ENCODE measurements around the gene EGLN3. TPM values are rescaled to one million over a fixed set of nuclear protein-coding genes. Genes with fewer than 3 reads are reported as not detected.

Gene EGLN3
- total and polyA plus RNA-seq, 3 experiments from 2014 or later: 1.6 to 2.5 (median 2.1) TPM

GRCh38 chr14:33948869-33949408 is 1.9 kb downstream of the EGLN3 start:
- peak overlapping the region; percentile 39 for H3K4me3 ChIP-seq (ENCODE audit: low read length)
- ChIA-PET CTCF (no interaction called here), POLR2A (no interaction called here)
- no peaks in the 10 kb centered on the region for H3K4me1 ChIP-seq (ENCODE audit: insufficient read depth, low read length)
- Mint-ChIP-seq H3K27ac (no peak overlapping the region), H3K27me3 (peaks cover 12 to 33% of the 10 kb centered on the region in 2 donors), H3K9me3 (peaks cover 0 to 4% (median 0%) of the 10 kb centered on the region in 5 donors), H3K36me3 (peaks cover 0 to 1% (median 0%) of the 10 kb centered on the region in 3 donors), H3K4me3 (peak overlapping the region in 6 of 7 donors; percentile 4 to 80 (median 59)), H3K4me1 (peaks cover 13 to 18% (median 14%) of the 10 kb centered on the region in 3 donors)
- no peaks in the 10 kb centered on the region for H3K9me3 ChIP-seq (ENCODE audit: low read length)
- DNase-seq: no peak
- H3K27ac ChIP-seq (ENCODE audit: low read depth, low read length): peak overlapping the region; percentile 53
- H3K36me3 ChIP-seq (ENCODE audit: insufficient read depth, low read length): no peaks in the 10 kb centered on the region
- H3K27me3 ChIP-seq (ENCODE audit: insufficient read depth, low read length, poor library complexity, severe bottlenecking): no peaks in the 10 kb centered on the region

- Histone ChIP-seq H3K27me3 (ENCODE audit: insufficient read depth, low read length, poor library complexity, severe bottlenecking) (no peaks in the 10 kb centered on the region), H3K9me3 (ENCODE audit: low read length) (no peaks in the 10 kb centered on the region), H3K36me3 (ENCODE audit: insufficient read depth, low read length) (no peaks in the 10 kb centered on the region), H3K4me3 (ENCODE audit: low read length) (no peak overlapping the region), H3K27ac (ENCODE audit: low read depth, low read length) (peak overlapping the region; percentile 53), H3K4me1 (ENCODE audit: insufficient read depth, low read length) (no peaks in the 10 kb centered on the region)
- ChIA-PET POLR2A (no interaction called here), CTCF (no interaction called here)
- no peak for DNase-seq
- Mint-ChIP-seq H3K9me3 (peaks cover 0 to 4% (median 0%) of the 10 kb centered on the region in 5 donors), H3K27me3 (peaks cover 12 to 33% of the 10 kb centered on the region in 2 donors), H3K4me1 (peaks cover 13 to 18% (median 14%) of the 10 kb centered on the region in 3 donors), H3K36me3 (peaks cover 0 to 1% (median 0%) of the 10 kb centered on the region in 3 donors), H3K4me3 (peak overlapping the region in 4 of 7 donors; percentile 4 to 80 (median 19)), H3K27ac (no peak overlapping the region)
Observed at GRCh38 chr14:33948145-33948868, 2.6 kb downstream of the EGLN3 start.

- H3K4me3 Mint-ChIP-seq: peak overlapping the region in 4 of 7 donors; percentile 2 to 52 (median 22)
- Histone ChIP-seq H3K36me3 (ENCODE audit: insufficient read depth, low read length) (no peaks in the 10 kb centered on the region), H3K4me3 (ENCODE audit: low read length) (peak overlapping the region; percentile 32), H3K9me3 (ENCODE audit: low read length) (no peaks in the 10 kb centered on the region), H3K27ac (ENCODE audit: low read depth, low read length) (peak overlapping the region; percentile 57), H3K4me1 (ENCODE audit: insufficient read depth, low read length) (no peaks in the 10 kb centered on the region), H3K27me3 (ENCODE audit: insufficient read depth, low read length, poor library complexity, severe bottlenecking) (no peaks in the 10 kb centered on the region)
- DNase-seq: no peak
- peaks cover 0 to 1% (median 0%) of the 10 kb centered on the region in 3 donors for H3K36me3 Mint-ChIP-seq
- POLR2A ChIA-PET: no interaction called here
- peaks cover 13 to 18% (median 14%) of the 10 kb centered on the region in 3 donors for H3K4me1 Mint-ChIP-seq
- H3K27ac Mint-ChIP-seq: no peak overlapping the region
- CTCF ChIA-PET: no interaction called here
- peaks cover 12 to 25% of the 10 kb centered on the region in 2 donors for H3K27me3 Mint-ChIP-seq
- H3K9me3 Mint-ChIP-seq: peaks cover 0 to 5% (median 0%) of the 10 kb centered on the region in 5 donors
Observed at GRCh38 chr14:33946679-33947476, 4.0 kb downstream of the EGLN3 start.

DNA sequence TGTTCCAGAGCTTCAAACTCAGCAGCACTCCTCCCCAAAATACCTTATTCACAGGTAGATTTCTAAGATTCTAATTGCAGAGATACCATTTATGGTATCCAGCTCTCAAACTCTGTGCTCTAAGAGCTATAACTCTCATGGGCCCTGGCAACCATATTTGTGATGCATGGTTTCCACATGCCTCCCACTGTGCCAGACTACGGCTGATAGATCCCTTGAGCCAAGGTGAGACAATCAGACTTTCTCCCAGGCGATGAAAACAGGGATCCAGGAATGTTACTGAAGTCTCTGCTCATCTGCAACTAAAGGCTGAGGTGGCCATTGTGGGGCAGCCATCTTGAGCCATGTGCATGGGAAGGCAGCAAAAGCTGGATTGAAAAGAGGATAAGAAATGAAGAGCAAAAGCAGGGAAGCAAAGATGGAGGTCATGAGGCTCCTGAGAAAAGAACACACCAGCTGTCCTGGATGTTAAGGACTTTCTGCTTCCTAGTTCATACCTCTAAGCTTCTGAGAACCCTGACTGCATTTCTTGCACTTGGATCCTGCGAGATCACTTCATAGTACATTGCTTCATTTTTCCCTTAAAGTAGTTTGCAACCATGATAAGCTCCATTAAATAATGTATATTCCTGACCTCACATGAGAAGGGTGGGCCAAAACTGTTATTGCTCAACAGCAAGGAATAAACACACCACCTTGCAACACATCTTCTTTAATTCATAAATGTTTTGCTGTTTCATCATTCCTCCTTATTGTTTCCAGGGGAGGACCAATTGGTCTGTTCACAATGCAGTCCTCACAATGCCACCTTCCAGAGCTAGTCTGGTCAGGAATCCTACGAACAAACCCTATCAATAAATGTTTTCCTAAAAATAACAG is 5.4 kb downstream of the EGLN3 start:
- ChIA-PET POLR2A (interaction anchor here (0.6 kb wide), 1 partner anchor 11 kb away, joined by 3 read pairs; no protein-coding TSS in a partner anchor), CTCF (no interaction called here)
- H3K36me3 Mint-ChIP-seq: peaks cover 0 to 1% (median 0%) of the 10 kb centered on the region in 3 donors
- peaks cover 8 to 17% of the 10 kb centered on the region in 2 donors for H3K27me3 Mint-ChIP-seq
- Histone ChIP-seq H3K36me3 (ENCODE audit: insufficient read depth, low read length) (no peaks in the 10 kb centered on the region), H3K27ac (ENCODE audit: low read depth, low read length) (no peak overlapping the region), H3K4me3 (ENCODE audit: low read length) (no peak overlapping the region), H3K9me3 (ENCODE audit: low read length) (no peaks in the 10 kb centered on the region), H3K27me3 (ENCODE audit: insufficient read depth, low read length, poor library complexity, severe bottlenecking) (no peaks in the 10 kb centered on the region), H3K4me1 (ENCODE audit: insufficient read depth, low read length) (no peaks in the 10 kb centered on the region)
- DNase-seq: no peak
- H3K9me3 Mint-ChIP-seq: peaks cover 0 to 5% (median 0%) of the 10 kb centered on the region in 5 donors
- no peak overlapping the region for H3K4me3 Mint-ChIP-seq
- H3K4me1 Mint-ChIP-seq: peaks cover 6 to 11% (median 7%) of the 10 kb centered on the region in 3 donors
- no peak overlapping the region for H3K27ac Mint-ChIP-seq

GRCh38 chr14:33943096-33943883 is 7.6 kb downstream of the EGLN3 start:
- no peaks in the 10 kb centered on the region for H3K4me1 ChIP-seq (ENCODE audit: insufficient read depth, low read length)
- no peak overlapping the region for H3K4me3 Mint-ChIP-seq

DNA sequence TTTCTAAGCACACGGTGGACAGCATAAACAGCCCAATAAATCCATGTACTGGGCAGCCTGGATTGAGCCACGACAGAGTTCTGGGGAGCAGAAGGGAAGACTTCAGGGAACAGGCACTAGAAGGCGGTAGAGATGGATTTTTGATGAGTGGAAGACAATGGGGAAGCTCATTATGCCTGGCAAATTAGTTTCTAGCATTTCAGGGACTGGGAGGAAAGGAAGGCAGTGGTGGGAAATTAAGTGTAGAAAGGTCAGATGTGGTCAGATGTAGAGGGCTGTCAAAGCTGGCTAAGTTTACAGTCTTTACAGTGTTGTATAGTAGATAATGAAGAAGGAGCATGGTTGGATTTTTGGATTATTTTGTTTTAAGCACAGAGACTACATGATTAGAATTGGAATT is 9.2 kb downstream of the EGLN3 start:
- POLR2A ChIA-PET: no interaction called here
- H3K9me3 Mint-ChIP-seq: peaks cover 0 to 3% (median 0%) of the 10 kb centered on the region in 5 donors
- Histone ChIP-seq H3K27ac (ENCODE audit: low read depth, low read length) (peak overlapping the region; percentile 40), H3K27me3 (ENCODE audit: insufficient read depth, low read length, poor library complexity, severe bottlenecking) (no peaks in the 10 kb centered on the region), H3K9me3 (ENCODE audit: low read length) (no peaks in the 10 kb centered on the region), H3K36me3 (ENCODE audit: insufficient read depth, low read length) (no peaks in the 10 kb centered on the region), H3K4me1 (ENCODE audit: insufficient read depth, low read length) (no peaks in the 10 kb centered on the region), H3K4me3 (ENCODE audit: low read length) (no peak overlapping the region)
- no peak for DNase-seq
- no peak overlapping the region for H3K27ac Mint-ChIP-seq
- H3K4me3 Mint-ChIP-seq: no peak overlapping the region
- CTCF ChIA-PET: interaction anchor here (1.3 kb wide), 1 partner anchor 15 kb away, joined by 3 read pairs; no protein-coding TSS in a partner anchor
- peaks cover 0 to 1% (median 0%) of the 10 kb centered on the region in 3 donors for H3K36me3 Mint-ChIP-seq
- H3K27me3 Mint-ChIP-seq: no peaks in the 10 kb centered on the region
- peaks cover under 1 to 5% (median 1%) of the 10 kb centered on the region in 3 donors for H3K4me1 Mint-ChIP-seq

More at GRCh38 chr14:33943096-33943883, 7.6 kb downstream of the EGLN3 start:
- Histone ChIP-seq H3K36me3 (ENCODE audit: insufficient read depth, low read length) (no peaks in the 10 kb centered on the region), H3K9me3 (ENCODE audit: low read length) (no peaks in the 10 kb centered on the region), H3K27me3 (ENCODE audit: insufficient read depth, low read length, poor library complexity, severe bottlenecking) (no peaks in the 10 kb centered on the region), H3K27ac (ENCODE audit: low read depth, low read length) (peak overlapping the region; percentile 36), H3K4me3 (ENCODE audit: low read length) (no peak overlapping the region)
- POLR2A ChIA-PET: no interaction called here
- Mint-ChIP-seq H3K9me3 (peaks cover 0 to 3% (median 0%) of the 10 kb centered on the region in 5 donors), H3K36me3 (peaks cover 0 to 1% (median 0%) of the 10 kb centered on the region in 3 donors), H3K27me3 (peaks cover 0 to 3% of the 10 kb centered on the region in 2 donors), H3K27ac (no peak overlapping the region), H3K4me1 (peaks cover 5 to 11% (median 7%) of the 10 kb centered on the region in 3 donors)
- CTCF ChIA-PET: interaction anchor here (1.3 kb wide), 1 partner anchor 13 kb away, joined by 3 read pairs; no protein-coding TSS in a partner anchor
- no peak for DNase-seq

GRCh38 chr14:33940561-33941011 is 10.3 kb downstream of the EGLN3 start:
- Histone ChIP-seq H3K4me1 (ENCODE audit: insufficient read depth, low read length) (no peaks in the 10 kb centered on the region), H3K36me3 (ENCODE audit: insufficient read depth, low read length) (no peaks in the 10 kb centered on the region), H3K27ac (ENCODE audit: low read depth, low read length) (peak overlapping the region; percentile 25), H3K27me3 (ENCODE audit: insufficient read depth, low read length, poor library complexity, severe bottlenecking) (no peaks in the 10 kb centered on the region), H3K9me3 (ENCODE audit: low read length) (no peaks in the 10 kb centered on the region), H3K4me3 (ENCODE audit: low read length) (no peak overlapping the region)
- no peak overlapping the region for H3K4me3 Mint-ChIP-seq
- POLR2A ChIA-PET: no interaction called here
- H3K36me3 Mint-ChIP-seq: no peaks in the 10 kb centered on the region
- no peaks in the 10 kb centered on the region for H3K4me1 Mint-ChIP-seq
- H3K27me3 Mint-ChIP-seq: no peaks in the 10 kb centered on the region
- DNase-seq: no peak
- CTCF ChIA-PET: no interaction called here
- H3K27ac Mint-ChIP-seq: no peak overlapping the region
- H3K9me3 Mint-ChIP-seq: peaks cover 0 to 3% (median 0%) of the 10 kb centered on the region in 5 donors

Data from CD8-positive, alpha-beta memory T cell (primary cell).